C4-2B (cell line): ENCODE results near the gene PTPN1.

Source experiments
- ZFX ChIP-seq: fragments of 450-650 bp; IDR thresholded peaks from 2 replicates; pipeline ENCODE4 v1.6.1; 2017
- TF ChIP-seq, protein P1 (sequence below): fragments of 450-650 bp; conservative IDR thresholded peaks from 2 replicates; pipeline ENCODE4 v1.5.1; 2017; ENCODE audit warnings: mild to moderate bottlenecking

DNA sequence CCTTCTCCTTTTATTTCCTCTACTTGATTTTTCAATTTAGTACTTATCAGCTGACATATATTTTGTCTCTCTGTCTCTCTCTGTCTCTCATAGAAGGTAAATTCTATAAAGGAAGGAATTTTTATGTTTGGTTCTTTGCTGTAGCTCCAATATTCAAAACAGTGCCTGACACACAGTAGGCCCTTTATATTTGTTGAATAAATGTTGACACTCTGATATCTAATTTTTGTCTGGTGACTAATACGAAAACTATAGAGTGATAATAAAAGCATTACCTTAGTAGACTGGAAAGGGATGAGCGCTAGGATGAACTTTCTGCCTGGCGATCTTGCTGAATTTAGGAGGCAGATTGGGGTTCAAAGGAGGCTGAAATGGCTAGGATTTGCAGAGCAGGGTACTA is 42.8 kb downstream of the PTPN1 start:
- TF ChIP-seq, protein P1, sequence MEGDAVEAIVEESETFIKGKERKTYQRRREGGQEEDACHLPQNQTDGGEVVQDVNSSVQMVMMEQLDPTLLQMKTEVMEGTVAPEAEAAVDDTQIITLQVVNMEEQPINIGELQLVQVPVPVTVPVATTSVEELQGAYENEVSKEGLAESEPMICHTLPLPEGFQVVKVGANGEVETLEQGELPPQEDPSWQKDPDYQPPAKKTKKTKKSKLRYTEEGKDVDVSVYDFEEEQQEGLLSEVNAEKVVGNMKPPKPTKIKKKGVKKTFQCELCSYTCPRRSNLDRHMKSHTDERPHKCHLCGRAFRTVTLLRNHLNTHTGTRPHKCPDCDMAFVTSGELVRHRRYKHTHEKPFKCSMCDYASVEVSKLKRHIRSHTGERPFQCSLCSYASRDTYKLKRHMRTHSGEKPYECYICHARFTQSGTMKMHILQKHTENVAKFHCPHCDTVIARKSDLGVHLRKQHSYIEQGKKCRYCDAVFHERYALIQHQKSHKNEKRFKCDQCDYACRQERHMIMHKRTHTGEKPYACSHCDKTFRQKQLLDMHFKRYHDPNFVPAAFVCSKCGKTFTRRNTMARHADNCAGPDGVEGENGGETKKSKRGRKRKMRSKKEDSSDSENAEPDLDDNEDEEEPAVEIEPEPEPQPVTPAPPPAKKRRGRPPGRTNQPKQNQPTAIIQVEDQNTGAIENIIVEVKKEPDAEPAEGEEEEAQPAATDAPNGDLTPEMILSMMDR, result no peak
- TF ChIP-seq ZFX, result no peak
